Skeletal muscle satellite cell (primary cell): ENCODE data around the gene ERCC4.

Experiments used
- H3K27me3 ChIP-seq: 2 replicates; pipeline ENCODE4 v1.7.0; 2013; ENCODE audit warnings: low read length; ENCODE audit not compliant: control insufficient read depth, insufficient read depth
- H3K36me3 ChIP-seq: 2 replicates; pipeline ENCODE4 v1.7.0; 2013; ENCODE audit warnings: mild to moderate bottlenecking, control low read depth, low read length; ENCODE audit not compliant: insufficient read depth
- H3K4me1 ChIP-seq: 2 replicates; pipeline ENCODE4 v1.7.0; 2013; ENCODE audit warnings: low read length; ENCODE audit not compliant: control insufficient read depth, insufficient read depth
- H3K4me2 ChIP-seq: 2 replicates; pipeline ENCODE4 v1.7.0; 2013; ENCODE audit warnings: mild to moderate bottlenecking, low read length
- H3K4me3 ChIP-seq: 2 replicates; pipeline ENCODE4 v1.7.0; 2013; ENCODE audit warnings: low read length
- H3K9ac ChIP-seq: 2 replicates; pipeline ENCODE4 v1.7.0; 2013; ENCODE audit warnings: mild to moderate bottlenecking, low read depth, low read length, moderate library complexity
- H3K9me3 ChIP-seq: replicated peaks from 2 replicates; pipeline ENCODE4 v1.7.0; 2013; ENCODE audit warnings: mild to moderate bottlenecking, control low read depth, low read length

ERCC4 gene

GRCh38 chr16:13935408-13935807 is 15.5 kb downstream of the ERCC4 start:
- Histone ChIP-seq H3K4me1 (peaks cover 8% of the 10 kb centered on the region), H3K36me3 (peaks cover 48% of the 10 kb centered on the region), H3K4me2 (no peak overlapping the region), H3K9me3 (no peaks in the 10 kb centered on the region), H3K4me3 (no peak overlapping the region), H3K9ac (no peak overlapping the region), H3K27me3 (no peaks in the 10 kb centered on the region)

DNA sequence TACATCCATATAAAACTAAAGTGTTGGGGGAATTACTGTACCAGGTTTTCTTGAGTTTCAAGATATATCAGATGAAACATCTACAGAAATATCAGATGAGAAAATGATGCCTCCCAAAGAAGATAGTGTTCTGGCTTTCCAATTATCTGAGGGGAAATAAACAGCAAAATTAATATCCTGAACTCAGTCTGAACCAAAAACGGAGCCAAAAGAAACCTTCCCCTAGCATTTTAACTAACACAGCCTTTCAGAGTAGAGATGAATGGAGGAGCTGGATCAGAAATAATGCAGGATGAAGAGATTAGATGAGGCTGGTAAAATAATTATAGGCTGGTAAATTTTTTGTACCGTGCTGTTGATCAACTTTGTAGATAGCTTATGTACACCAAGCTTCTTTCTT is 16.2 kb downstream of the ERCC4 start:
- H3K4me1 ChIP-seq: peaks cover 8% of the 10 kb centered on the region
- H3K9ac ChIP-seq: no peak overlapping the region
- no peaks in the 10 kb centered on the region for H3K27me3 ChIP-seq
- H3K36me3 ChIP-seq: peaks cover 44% of the 10 kb centered on the region
- H3K4me3 ChIP-seq: no peak overlapping the region
- no peak overlapping the region for H3K4me2 ChIP-seq
- no peaks in the 10 kb centered on the region for H3K9me3 ChIP-seq

- no peak overlapping the region for H3K4me2 ChIP-seq
- H3K36me3 ChIP-seq: peaks cover 39% of the 10 kb centered on the region
- H3K4me3 ChIP-seq: no peak overlapping the region
- H3K9ac ChIP-seq: no peak overlapping the region
- H3K4me1 ChIP-seq: peaks cover 8% of the 10 kb centered on the region
- H3K27me3 ChIP-seq: no peaks in the 10 kb centered on the region
- no peaks in the 10 kb centered on the region for H3K9me3 ChIP-seq
These were observed 16.7 kb downstream of the ERCC4 start for GRCh38 chr16:13936596-13937081.

GRCh38 chr16:13937411-13937810 is 17.5 kb downstream of the ERCC4 start:
- no peaks in the 10 kb centered on the region for H3K27me3 ChIP-seq
- peaks cover 38% of the 10 kb centered on the region for H3K36me3 ChIP-seq

DNA sequence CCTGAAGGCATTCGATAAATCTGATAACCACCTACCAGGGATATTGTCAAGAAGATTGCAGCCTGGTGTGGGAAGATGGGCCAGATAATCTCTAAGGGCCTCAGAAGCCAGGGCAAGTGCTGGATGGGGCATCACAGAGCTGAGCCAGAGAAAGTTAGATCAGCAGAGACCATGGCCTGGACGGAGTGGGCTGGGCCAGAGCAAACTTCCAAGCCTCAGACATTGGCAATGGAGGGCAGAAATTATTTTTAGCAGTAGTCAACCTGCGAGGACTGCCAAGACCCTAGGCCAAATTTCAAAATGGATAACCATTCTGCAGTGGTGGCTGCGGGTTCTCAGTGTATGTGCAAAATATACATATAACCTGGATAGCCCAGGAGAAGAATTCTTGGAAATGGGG is 18.5 kb downstream of the ERCC4 start:
- Histone ChIP-seq H3K4me1 (peaks cover 8% of the 10 kb centered on the region), H3K4me3 (no peak overlapping the region), H3K36me3 (peaks cover 42% of the 10 kb centered on the region), H3K27me3 (no peaks in the 10 kb centered on the region), H3K9ac (no peak overlapping the region), H3K4me2 (no peak overlapping the region), H3K9me3 (no peaks in the 10 kb centered on the region)

More at GRCh38 chr16:13937411-13937810, 17.5 kb downstream of the ERCC4 start:
- Histone ChIP-seq H3K4me2 (no peak overlapping the region), H3K9ac (no peak overlapping the region), H3K4me3 (no peak overlapping the region), H3K4me1 (peaks cover 8% of the 10 kb centered on the region), H3K9me3 (no peaks in the 10 kb centered on the region)

DNA sequence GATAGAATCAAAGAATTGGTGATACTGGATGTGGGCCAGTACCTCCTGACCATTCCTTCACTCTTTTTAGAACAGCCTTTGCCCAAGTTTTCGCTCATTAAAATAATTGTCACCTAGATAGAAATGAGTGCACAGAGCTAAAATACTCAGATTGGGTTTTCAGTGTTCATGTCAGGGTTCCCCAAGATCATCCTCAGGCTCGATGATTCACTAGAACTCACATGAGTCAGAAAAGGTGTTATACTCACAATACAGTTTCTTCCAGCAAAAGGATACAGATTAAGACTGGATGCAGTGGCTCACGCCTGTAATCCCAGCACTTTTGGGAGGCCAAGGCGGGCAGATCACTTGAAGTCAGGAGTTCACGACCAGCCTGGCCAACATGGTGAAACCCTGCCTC is 19.9 kb downstream of the ERCC4 start:
- peaks cover 34% of the 10 kb centered on the region for H3K36me3 ChIP-seq

GRCh38 chr16:13940397-13940933 is 20.5 kb downstream of the ERCC4 start:
- Histone ChIP-seq H3K4me3 (no peak overlapping the region), H3K36me3 (peaks cover 33% of the 10 kb centered on the region)

More for the DNA sequence above, 19.9 kb downstream of the ERCC4 start:
- Histone ChIP-seq H3K9ac (no peak overlapping the region), H3K4me3 (no peak overlapping the region), H3K27me3 (no peaks in the 10 kb centered on the region), H3K4me1 (peaks cover 8% of the 10 kb centered on the region), H3K4me2 (no peak overlapping the region), H3K9me3 (no peaks in the 10 kb centered on the region)

GRCh38 chr16:13944816-13945215 is 24.9 kb downstream of the ERCC4 start:
- Histone ChIP-seq H3K36me3 (peaks cover 41% of the 10 kb centered on the region), H3K9ac (no peak overlapping the region), H3K27me3 (no peaks in the 10 kb centered on the region), H3K4me2 (no peak overlapping the region), H3K4me3 (no peak overlapping the region), H3K4me1 (no peaks in the 10 kb centered on the region), H3K9me3 (no peaks in the 10 kb centered on the region)

More at GRCh38 chr16:13940397-13940933, 20.5 kb downstream of the ERCC4 start:
- H3K9me3 ChIP-seq: no peaks in the 10 kb centered on the region
- H3K27me3 ChIP-seq: no peaks in the 10 kb centered on the region
- peaks cover 8% of the 10 kb centered on the region for H3K4me1 ChIP-seq
- H3K4me2 ChIP-seq: no peak overlapping the region
- H3K9ac ChIP-seq: no peak overlapping the region

DNA sequence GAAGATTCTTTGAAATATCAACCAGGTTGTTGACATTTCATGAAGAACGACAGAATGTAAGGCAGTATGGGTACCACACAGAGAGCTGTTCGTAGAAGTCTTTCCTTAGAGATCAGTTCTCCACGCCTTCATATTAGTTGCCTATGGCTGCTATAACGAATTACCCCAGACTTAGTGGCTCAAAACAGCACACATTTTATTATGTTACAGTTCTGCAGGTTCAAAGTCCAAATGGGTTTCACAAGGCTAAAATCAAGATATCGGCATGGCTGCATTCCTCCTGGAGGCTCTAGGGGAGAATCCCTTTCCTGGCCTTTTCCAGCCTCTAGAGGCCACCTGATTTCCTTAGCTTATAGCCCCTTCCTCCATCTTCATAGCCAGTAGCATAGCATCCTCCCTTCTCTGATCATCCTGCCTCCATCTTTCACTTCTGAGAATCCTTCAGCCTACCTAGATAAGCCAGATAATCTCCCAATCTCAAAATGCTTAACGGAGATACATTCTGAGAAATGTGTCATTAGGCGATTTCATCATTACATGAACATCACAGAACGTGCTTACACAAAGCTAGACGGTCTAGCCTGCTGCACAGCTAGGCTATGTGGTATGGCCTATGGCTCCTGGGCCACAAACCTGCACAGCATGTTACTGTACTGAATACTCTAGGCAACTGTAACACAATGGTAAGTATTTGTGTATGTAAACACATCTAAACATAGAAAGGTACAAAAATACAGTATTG is 26.0 kb downstream of the ERCC4 start:
- Histone ChIP-seq H3K4me1 (no peaks in the 10 kb centered on the region), H3K36me3 (peaks cover 41% of the 10 kb centered on the region), H3K4me3 (no peak overlapping the region), H3K9me3 (no peaks in the 10 kb centered on the region), H3K9ac (no peak overlapping the region), H3K27me3 (no peaks in the 10 kb centered on the region), H3K4me2 (no peak overlapping the region)

DNA sequence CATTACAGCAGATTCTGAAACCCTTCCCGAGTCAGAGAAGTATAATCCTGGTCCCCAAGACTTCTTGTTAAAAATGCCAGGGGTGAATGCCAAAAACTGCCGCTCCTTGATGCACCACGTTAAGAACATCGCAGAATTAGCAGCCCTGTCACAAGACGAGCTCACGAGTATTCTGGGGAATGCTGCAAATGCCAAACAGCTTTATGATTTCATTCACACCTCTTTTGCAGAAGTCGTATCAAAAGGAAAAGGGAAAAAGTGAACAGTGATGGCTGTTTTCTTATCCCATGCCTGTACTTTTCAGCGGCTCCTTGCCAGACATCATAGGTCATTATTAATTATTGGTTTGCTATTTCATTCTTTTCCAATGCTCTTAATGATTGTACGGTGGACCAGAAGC is 28.1 kb downstream of the ERCC4 start:
- H3K36me3 ChIP-seq: peaks cover 36% of the 10 kb centered on the region

GRCh38 chr16:13950821-13951547 is 31.0 kb downstream of the ERCC4 start:
- Histone ChIP-seq H3K4me2 (no peak overlapping the region), H3K36me3 (peaks cover 22% of the 10 kb centered on the region), H3K4me3 (no peak overlapping the region), H3K9ac (no peak overlapping the region), H3K4me1 (no peaks in the 10 kb centered on the region), H3K27me3 (no peaks in the 10 kb centered on the region), H3K9me3 (no peaks in the 10 kb centered on the region)

More for the DNA sequence above, 28.1 kb downstream of the ERCC4 start:
- Histone ChIP-seq H3K4me2 (no peak overlapping the region), H3K27me3 (no peaks in the 10 kb centered on the region), H3K4me3 (no peak overlapping the region), H3K9me3 (no peaks in the 10 kb centered on the region), H3K4me1 (no peaks in the 10 kb centered on the region), H3K9ac (no peak overlapping the region)
